ENCODE data around the gene UGT1A7. TPM values are rescaled to one million over a fixed set of nuclear protein-coding genes. Genes with fewer than 3 reads are reported as not detected.

Gene UGT1A7
- not detected in 2 replicates for total RNA-seq

DNA sequence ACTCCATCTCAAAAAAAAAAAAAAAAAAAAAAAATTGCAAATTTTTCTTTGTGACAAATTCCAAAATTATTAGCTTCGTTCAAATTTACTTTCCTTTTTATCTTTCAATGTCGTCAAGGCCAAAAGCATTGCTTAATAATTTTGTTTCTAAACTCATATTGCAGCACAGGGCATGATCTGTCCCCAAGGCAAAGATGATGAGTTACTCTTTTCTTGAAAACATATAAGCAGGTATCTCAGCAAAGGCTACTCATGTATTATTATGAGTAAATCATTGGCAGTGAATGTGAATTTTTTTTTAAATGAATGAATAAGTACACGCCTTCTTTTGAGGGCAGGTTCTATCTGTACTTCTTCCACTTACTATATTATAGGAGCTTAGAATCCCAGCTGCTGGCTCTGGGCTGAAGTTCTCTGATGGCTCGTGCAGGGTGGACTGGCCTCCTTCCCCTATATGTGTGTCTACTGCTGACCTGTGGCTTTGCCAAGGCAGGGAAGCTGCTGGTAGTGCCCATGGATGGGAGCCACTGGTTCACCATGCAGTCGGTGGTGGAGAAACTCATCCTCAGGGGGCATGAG lies at the start of gene UGT1A7:
Gene UGT1A7, plus strand, starts transcription at position 381 of the 579 bp plus-strand sequence. Its CDS starts 37 bp downstream, at position 418.

DNA sequence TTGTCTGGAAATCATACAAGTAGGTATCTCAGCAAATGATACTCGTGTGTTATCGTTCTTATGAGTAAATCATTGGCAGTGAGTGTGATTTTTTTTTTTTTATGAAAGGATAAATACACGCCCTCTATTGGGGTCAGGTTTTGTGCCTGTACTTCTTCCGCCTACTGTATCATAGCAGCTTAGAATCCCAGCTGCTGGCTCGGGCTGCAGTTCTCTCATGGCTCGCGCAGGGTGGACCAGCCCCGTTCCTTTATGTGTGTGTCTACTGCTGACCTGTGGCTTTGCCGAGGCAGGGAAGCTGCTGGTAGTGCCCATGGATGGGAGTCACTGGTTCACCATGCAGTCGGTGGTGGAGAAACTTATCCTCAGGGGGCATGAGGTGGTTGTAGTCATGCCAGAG lies 45.4 kb upstream of the UGT1A7 start, which contains the start of gene UGT1A10:
Gene UGT1A10, plus strand, starts transcription at position 143 of the 400 bp plus-strand sequence. Its CDS starts 75 bp downstream, at position 218.

DNA sequence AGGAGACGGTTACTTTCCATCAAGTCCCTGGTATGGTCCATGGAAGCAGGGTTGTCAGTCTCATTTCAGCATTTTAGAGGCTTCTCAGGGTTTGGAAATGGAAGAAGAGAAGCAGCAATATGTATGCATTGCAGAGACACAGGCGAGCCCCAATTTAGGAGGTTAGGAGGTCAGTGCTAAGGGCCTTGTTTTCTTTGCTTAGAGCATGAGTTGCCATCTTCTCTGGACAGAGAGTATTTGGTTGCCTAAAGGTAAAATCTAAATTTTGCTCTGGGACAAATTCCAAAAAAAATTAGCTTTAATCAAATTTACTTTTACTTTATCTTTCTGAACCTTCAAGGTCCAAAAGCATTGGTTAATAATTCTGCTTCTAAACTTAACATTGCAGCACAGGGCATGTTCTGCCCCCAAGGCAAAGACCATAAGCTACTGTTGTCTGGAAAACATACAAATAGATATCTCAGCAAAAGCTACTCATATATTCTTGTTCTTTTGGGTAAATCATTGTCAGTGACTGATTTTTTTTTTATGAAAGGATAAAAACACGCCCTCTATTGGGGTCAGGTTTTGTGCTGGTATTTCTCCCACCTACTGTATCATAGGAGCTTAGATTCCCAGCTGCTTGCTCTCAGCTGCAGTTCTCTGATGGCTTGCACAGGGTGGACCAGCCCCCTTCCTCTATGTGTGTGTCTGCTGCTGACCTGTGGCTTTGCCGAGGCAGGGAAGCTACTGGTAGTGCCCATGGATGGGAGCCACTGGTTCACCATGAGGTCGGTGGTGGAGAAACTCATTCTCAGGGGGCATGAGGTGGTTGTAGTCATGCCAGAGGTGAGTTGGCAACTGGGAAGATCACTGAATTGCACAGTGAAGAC lies 10.2 kb upstream of the UGT1A7 start, which contains the start of gene UGT1A9:
Gene UGT1A9, plus strand, starts transcription at position 609 of the 872 bp plus-strand sequence. Its CDS starts 37 bp downstream, at position 646.

GRCh38 chr2:233692648-233693047 lies 10.9 kb downstream of the UGT1A7 start, which contains the start of gene UGT1A6:
TSS of gene UGT1A6 (plus strand) at chr2:233692890. CDS start at chr2:233693005, 115 bp downstream.

GRCh38 chr2:233712611-233713261 lies 31.0 kb downstream of the UGT1A7 start, which contains the start of gene UGT1A5:
TSS of gene UGT1A5 (plus strand) at chr2:233712907. CDS start at chr2:233712992, 85 bp downstream.

DNA sequence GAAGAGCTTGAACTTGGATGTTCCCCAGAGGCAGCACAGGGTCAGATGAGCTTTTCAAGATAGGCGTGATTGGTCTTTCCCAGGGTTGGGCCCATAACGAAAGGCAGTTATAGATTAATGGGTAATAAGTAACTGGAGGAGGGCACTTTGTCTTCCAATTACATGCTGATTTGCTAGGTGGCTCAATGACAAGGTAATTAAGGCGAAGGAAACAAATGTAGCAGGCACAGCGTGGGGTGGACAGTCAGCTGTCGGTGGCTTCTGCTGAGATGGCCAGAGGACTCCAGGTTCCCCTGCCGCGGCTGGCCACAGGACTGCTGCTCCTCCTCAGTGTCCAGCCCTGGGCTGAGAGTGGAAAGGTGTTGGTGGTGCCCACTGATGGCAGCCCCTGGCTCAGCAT lies 36.9 kb downstream of the UGT1A7 start, which contains the start of gene UGT1A4:
Gene UGT1A4, plus strand, starts transcription at position 185 of the 400 bp plus-strand sequence. Its CDS starts 85 bp downstream, at position 270.

GRCh38 chr2:233728723-233729301 lies 47.1 kb downstream of the UGT1A7 start, which contains the start of gene UGT1A3:
TSS of gene UGT1A3 (plus strand) at chr2:233729042. CDS start at chr2:233729127, 85 bp downstream.

DNA sequence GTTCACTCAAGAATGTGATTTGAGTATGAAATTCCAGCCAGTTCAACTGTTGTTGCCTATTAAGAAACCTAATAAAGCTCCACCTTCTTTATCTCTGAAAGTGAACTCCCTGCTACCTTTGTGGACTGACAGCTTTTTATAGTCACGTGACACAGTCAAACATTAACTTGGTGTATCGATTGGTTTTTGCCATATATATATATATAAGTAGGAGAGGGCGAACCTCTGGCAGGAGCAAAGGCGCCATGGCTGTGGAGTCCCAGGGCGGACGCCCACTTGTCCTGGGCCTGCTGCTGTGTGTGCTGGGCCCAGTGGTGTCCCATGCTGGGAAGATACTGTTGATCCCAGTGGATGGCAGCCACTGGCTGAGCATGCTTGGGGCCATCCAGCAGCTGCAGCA lies 78.3 kb downstream of the UGT1A7 start, which contains the start of gene UGT1A1:
Gene UGT1A1, plus strand, starts transcription at position 228 of the 400 bp plus-strand sequence. Its CDS starts 18 bp downstream, at position 246.

DNA sequence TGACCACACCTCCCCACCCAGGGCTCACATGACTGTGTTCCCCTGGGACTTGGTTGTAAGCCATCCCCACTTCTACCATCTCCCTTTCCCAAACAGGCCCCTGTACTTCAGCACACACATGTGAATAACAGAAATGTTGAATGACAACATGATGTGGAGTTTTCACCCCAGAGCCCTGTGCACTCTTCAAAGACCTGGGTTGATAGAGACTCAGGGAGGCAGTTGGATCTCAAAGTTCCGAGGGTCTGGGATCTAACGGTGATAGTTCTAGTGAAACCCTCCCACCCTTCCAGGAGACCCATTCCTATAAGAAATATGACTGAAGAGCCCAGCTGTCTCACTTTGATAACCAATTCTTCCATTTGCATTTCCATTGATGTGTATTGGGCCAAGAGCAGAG lies 96.3 kb downstream of the UGT1A7 start, which contains the start of gene MROH2A:
Gene MROH2A, plus strand, starts transcription at position 301 of the 400 bp plus-strand sequence. CDS start 1,029 bp downstream, outside the sequence.

Other genes starting within 250 kb of the UGT1A7 start
- gene USP40, start 115.1 kb upstream of the UGT1A7 start, total RNA-seq: 32.0 and 36.6 TPM in 2 replicates
- gene UGT1A8, start 64.3 kb upstream of the UGT1A7 start, total RNA-seq: not detected in 2 replicates
- not detected in 2 replicates for gene UGT1A10, start 45.5 kb upstream of the UGT1A7 start, total RNA-seq
- not detected in 2 replicates for gene UGT1A9, start 10.0 kb upstream of the UGT1A7 start, total RNA-seq
- gene UGT1A6, start 11.0 kb downstream of the UGT1A7 start, total RNA-seq: not detected in 2 replicates
- not detected in 2 replicates for gene UGT1A5, start 31.0 kb downstream of the UGT1A7 start, total RNA-seq
- not detected in 2 replicates for gene UGT1A4, start 36.8 kb downstream of the UGT1A7 start, total RNA-seq
- gene UGT1A3, start 47.1 kb downstream of the UGT1A7 start, total RNA-seq: not detected in 2 replicates
- not detected in 2 replicates for gene UGT1A1, start 78.4 kb downstream of the UGT1A7 start, total RNA-seq
- gene MROH2A, start 96.4 kb downstream of the UGT1A7 start, total RNA-seq: not detected in 2 replicates
- 42.0 and 56.3 TPM in 2 replicates for gene HJURP, start 172.6 kb downstream of the UGT1A7 start, total RNA-seq
- not detected in 2 replicates for gene TRPM8, start 235.5 kb downstream of the UGT1A7 start, total RNA-seq